ENCODE measurements around the gene MED6.
A peak's percentile ranks its signal among the peaks of the same experiment; 100 is the strongest.

MED6 gene

DNA sequence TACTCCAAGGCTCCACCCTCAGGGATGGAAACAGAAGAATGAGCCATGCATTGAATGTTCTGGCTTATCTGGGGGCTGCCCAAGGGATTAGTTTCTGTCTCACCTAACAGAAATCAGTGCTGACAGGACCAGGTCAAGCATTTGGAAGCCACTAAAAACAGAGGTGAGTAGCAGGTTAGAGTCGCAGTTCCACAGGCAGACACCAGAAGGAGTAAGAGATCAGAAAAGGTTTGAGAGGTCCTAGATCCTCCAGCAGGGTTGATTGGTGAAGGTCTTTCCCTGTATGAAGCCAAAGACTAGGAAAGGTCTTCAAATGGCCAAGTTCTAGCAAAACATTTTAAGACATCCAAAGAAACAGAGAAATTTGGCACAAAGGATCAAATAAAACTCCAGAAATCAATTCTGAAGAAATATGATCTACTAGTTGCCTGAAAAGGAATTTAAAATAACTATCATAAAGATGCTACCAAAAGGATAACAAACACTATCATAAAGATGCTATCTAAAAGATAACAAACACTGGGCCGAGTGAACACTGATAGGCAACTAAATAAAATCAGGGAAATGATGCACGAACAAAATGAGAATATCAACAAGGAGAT is 21.8 kb upstream of the MED6 start:
- H3K27ac Mint-ChIP-seq = no peak overlapping the region
- peaks cover 12% of the 10 kb centered on the region for H3K9me3 Mint-ChIP-seq
- peaks cover 11% of the 10 kb centered on the region for H3K4me1 Mint-ChIP-seq
- H3K27me3 Mint-ChIP-seq = no peaks in the 10 kb centered on the region
- H3K36me3 Mint-ChIP-seq = peaks cover 34% of the 10 kb centered on the region
- DNase-seq (ENCODE audit: low spot score in 2 of 2) (peak; percentile 46 to 53), ATAC-seq (ENCODE audit: low read depth) (peak; percentile 77)
- no peak overlapping the region for H3K4me3 Mint-ChIP-seq

- no peak overlapping the region for H3K4me3 Mint-ChIP-seq
- H3K4me1 Mint-ChIP-seq = peaks cover 11% of the 10 kb centered on the region
- H3K36me3 Mint-ChIP-seq = peaks cover 17% of the 10 kb centered on the region
- peaks cover 6% of the 10 kb centered on the region for H3K9me3 Mint-ChIP-seq
- ATAC-seq (ENCODE audit: low read depth) (no peak), DNase-seq (ENCODE audit: low spot score in 2 of 2) (no peak)
- H3K27ac Mint-ChIP-seq = no peak overlapping the region
- no peaks in the 10 kb centered on the region for H3K27me3 Mint-ChIP-seq
Observed at GRCh38 chr14:70619708-70620107, 19.3 kb upstream of the MED6 start.

DNA sequence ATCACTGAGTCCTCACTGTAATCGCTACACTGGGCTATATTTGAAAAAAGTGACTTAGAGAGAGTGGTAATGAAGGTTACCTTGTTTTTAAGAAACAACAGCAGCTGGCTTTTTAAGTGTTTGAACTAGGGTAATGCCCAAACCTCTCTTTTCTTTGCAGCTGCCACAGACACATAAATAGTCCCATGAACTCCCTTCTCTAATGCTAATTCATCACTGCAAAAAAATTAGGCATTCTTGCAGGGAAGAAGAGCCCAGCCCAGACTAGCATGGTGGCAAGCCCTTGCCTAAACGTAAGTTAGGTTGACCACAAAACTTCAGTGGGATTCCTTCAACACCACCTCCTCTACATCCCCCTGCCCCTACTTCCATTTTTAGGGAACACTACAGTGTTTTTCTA is 17.9 kb upstream of the MED6 start:
- ATAC-seq (ENCODE audit: low read depth) (no peak), DNase-seq (ENCODE audit: low spot score in 2 of 2) (no peak)
- no peaks in the 10 kb centered on the region for H3K27me3 Mint-ChIP-seq
- H3K9me3 Mint-ChIP-seq = peaks cover 4% of the 10 kb centered on the region
- no peak overlapping the region for H3K4me3 Mint-ChIP-seq
- peaks cover 7% of the 10 kb centered on the region for H3K4me1 Mint-ChIP-seq
- H3K36me3 Mint-ChIP-seq = peaks cover 8% of the 10 kb centered on the region
- peak overlapping the region; percentile 40 for H3K27ac Mint-ChIP-seq

- Mint-ChIP-seq H3K27me3 (no peaks in the 10 kb centered on the region), H3K36me3 (no peaks in the 10 kb centered on the region), H3K9me3 (no peaks in the 10 kb centered on the region), H3K4me1 (peaks cover 2% of the 10 kb centered on the region), H3K27ac (no peak overlapping the region), H3K4me3 (no peak overlapping the region)
- no peak for DNase-seq (ENCODE audit: low spot score in 2 of 2)
- ATAC-seq (ENCODE audit: low read depth) = no peak
Observed at GRCh38 chr14:70616646-70617045, 16.2 kb upstream of the MED6 start.

DNA sequence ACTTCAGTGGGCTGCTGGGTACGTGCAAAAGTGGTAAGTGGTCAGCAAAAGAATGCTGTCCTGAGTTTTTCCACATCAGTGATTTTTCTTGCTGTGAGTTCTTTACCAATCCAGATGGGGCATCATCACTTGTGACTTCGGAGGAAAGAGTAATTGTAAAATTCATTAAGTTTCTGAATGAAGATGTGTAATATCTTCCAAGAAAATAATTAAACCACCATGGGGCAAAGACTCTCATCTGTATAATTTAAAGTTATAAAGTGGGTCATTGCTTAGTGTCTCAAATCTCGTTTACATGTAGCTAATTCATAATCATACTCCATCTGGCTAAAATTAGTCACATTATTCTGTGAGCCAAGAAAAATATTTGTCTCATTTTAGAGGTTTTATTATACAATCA is 10.8 kb upstream of the MED6 start:
- Mint-ChIP-seq H3K4me1 (no peaks in the 10 kb centered on the region), H3K4me3 (no peak overlapping the region), H3K27me3 (peaks cover 2% of the 10 kb centered on the region), H3K36me3 (peaks cover 4% of the 10 kb centered on the region), H3K27ac (no peak overlapping the region), H3K9me3 (no peaks in the 10 kb centered on the region)
- ATAC-seq (ENCODE audit: low read depth) = no peak
- no peak for DNase-seq (ENCODE audit: low spot score in 2 of 2)

DNA sequence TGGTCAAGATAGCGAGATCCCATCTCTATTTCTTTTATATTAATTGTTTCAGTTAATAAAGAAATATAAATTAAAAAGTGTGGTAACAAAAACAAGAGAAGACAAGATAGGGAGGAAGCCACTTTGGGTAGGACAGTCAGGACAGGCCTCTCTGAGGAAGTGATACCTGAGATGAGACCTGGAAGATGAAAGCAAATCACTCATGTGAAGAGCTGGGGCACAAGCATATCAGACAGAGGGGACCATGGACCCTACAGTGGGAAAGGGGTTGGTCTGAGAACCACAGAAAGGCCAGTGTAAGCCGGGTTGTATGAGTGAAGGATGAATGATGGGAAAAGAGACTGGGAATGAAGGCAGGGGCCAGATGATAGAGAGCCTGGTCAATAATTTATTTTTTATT is 1.8 kb upstream of the MED6 start:
- Mint-ChIP-seq H3K4me1 (peaks cover 21% of the 10 kb centered on the region), H3K9me3 (no peaks in the 10 kb centered on the region), H3K27ac (no peak overlapping the region)

GRCh38 chr14:70601162-70601561 is 707 bp upstream of the MED6 start:
- H3K4me1 Mint-ChIP-seq = peaks cover 21% of the 10 kb centered on the region
- DNase-seq (ENCODE audit: low spot score in 2 of 2) (no peak), ATAC-seq (ENCODE audit: low read depth) (no peak)
- H3K27ac Mint-ChIP-seq = peak overlapping the region; percentile 98
- peak overlapping the region; percentile 90 for H3K4me3 Mint-ChIP-seq
- H3K27me3 Mint-ChIP-seq = peaks cover 3% of the 10 kb centered on the region
- no peaks in the 10 kb centered on the region for H3K9me3 Mint-ChIP-seq
- H3K36me3 Mint-ChIP-seq = peaks cover 2% of the 10 kb centered on the region

More for the DNA sequence above, 1.8 kb upstream of the MED6 start:
- ATAC-seq (ENCODE audit: low read depth) = no peak
- Mint-ChIP-seq H3K4me3 (no peak overlapping the region), H3K27me3 (peaks cover 5% of the 10 kb centered on the region), H3K36me3 (no peaks in the 10 kb centered on the region)
- DNase-seq (ENCODE audit: low spot score in 2 of 2) = no peak

DNA sequence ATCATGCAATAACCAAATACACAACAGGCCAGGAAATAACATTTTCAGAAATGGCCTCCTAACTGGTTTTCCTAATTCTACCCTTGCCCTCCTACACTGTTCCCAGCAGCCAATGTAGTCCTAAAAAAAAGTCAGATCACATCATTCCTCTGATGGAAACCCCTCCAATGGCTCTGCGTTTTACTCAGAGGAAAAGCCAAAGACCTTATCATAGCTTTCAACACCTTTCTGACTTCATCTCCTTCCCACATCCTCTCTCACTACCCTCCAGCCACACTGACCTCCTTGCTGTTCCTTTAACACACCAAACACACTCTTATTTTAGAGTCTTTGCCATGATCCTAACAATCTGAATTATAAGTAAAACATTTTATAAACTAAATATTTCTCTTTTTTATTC is 1.1 kb downstream of the MED6 start:
- Mint-ChIP-seq H3K4me1 (peaks cover 21% of the 10 kb centered on the region), H3K4me3 (peak overlapping the region; percentile 54), H3K9me3 (no peaks in the 10 kb centered on the region), H3K27ac (no peak overlapping the region), H3K36me3 (peaks cover 7% of the 10 kb centered on the region), H3K27me3 (peaks cover 1% of the 10 kb centered on the region)
- no peak for ATAC-seq (ENCODE audit: low read depth)
- no peak for DNase-seq (ENCODE audit: low spot score in 2 of 2)

DNA sequence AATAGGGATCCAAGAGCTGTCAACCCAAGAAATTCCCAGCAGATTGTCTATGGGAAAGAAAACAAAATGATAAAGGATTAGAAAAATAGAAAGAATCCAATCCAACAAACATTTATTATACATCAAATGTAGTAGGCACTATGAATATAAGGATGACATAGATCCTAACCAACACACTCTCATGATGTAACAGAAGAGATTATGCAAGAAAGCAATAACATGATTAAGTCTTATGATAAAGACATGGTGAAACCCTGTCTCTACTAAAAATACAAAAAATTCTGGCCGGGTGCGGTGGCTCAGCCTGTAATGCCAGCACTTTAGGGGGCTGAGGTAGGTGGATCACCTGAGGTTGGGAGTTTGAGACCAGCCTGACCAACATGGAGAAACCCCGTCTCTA is 2.7 kb downstream of the MED6 start:
- H3K36me3 Mint-ChIP-seq = peaks cover 14% of the 10 kb centered on the region
- no peak overlapping the region for H3K27ac Mint-ChIP-seq
- H3K9me3 Mint-ChIP-seq = no peaks in the 10 kb centered on the region
- peaks cover 1% of the 10 kb centered on the region for H3K27me3 Mint-ChIP-seq
- H3K4me3 Mint-ChIP-seq = no peak overlapping the region
- ATAC-seq (ENCODE audit: low read depth) (no peak), DNase-seq (ENCODE audit: low spot score in 2 of 2) (no peak)
- H3K4me1 Mint-ChIP-seq = peaks cover 21% of the 10 kb centered on the region

DNA sequence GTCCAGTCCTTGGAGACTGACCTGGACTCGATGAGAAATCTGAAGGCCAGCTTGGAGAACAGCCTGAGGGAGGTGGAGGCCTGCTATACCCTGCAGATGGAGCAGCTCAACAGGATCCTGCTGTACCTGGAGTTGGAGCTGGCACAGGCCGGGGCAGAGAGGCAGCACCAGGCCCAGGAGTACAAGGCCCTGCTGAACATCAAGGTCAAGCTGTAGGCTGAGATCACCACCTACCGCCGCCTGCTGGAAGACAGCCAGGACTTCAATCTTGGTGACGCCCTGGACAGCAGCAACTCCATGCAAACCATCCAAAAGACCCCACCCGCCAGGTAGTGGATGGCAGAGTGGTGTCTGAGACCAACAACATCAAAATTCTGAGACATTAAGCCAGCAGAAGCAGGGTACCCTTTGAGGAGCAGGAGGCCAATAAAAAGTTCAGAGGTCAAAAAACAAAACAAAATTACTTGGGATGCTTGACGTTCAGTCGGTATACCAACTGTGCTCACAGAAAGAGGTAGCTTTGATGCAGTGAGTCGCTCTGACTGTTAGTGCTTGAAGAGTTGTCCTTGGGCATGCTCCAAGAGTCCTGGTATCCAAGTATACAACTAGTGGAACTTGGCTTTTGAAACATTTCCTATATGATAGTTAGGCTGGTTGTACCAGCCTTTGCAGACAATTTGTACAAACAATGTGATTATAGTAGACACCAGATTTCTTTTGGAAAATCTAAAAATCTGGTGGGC is 4.8 kb downstream of the MED6 start:
- DNase-seq (ENCODE audit: low spot score in 2 of 2) (no peak), ATAC-seq (ENCODE audit: low read depth) (no peak)
- no peak overlapping the region for H3K27ac Mint-ChIP-seq
- peaks cover 25% of the 10 kb centered on the region for H3K36me3 Mint-ChIP-seq
- peaks cover 13% of the 10 kb centered on the region for H3K4me1 Mint-ChIP-seq
- no peaks in the 10 kb centered on the region for H3K27me3 Mint-ChIP-seq
- no peak overlapping the region for H3K4me3 Mint-ChIP-seq
- no peaks in the 10 kb centered on the region for H3K9me3 Mint-ChIP-seq

DNA sequence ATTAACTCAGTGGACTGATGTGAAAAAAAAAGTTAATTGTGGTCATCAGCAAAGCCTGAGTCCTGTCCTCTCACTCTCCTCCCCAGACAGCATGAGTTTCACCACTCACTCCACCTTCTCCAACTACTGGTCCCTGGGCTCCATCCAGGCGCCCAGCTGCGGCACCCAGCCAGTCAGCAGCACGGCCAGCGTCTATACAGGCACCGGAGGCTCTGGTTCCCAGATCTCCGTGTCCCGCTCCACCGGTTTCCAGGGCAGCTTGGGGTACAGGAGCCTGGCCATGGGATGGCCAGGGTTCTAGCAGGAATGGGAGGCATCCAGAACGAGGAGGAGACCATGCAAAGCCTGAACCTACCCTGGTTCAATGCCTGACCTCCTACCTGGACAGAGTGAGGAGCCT is 6.0 kb downstream of the MED6 start:
- H3K27ac Mint-ChIP-seq = no peak overlapping the region
- H3K9me3 Mint-ChIP-seq = no peaks in the 10 kb centered on the region
- peaks cover 7% of the 10 kb centered on the region for H3K4me1 Mint-ChIP-seq
- peaks cover 34% of the 10 kb centered on the region for H3K36me3 Mint-ChIP-seq
- no peaks in the 10 kb centered on the region for H3K27me3 Mint-ChIP-seq
- H3K4me3 Mint-ChIP-seq = no peak overlapping the region
- ATAC-seq (ENCODE audit: low read depth) = no peak
- DNase-seq (ENCODE audit: low spot score in 2 of 2) = no peak

GRCh38 chr14:70585231-70585630 is 15.2 kb downstream of the MED6 start:
- Mint-ChIP-seq H3K9me3 (no peaks in the 10 kb centered on the region), H3K27me3 (no peaks in the 10 kb centered on the region), H3K36me3 (peaks cover 46% of the 10 kb centered on the region), H3K4me1 (no peaks in the 10 kb centered on the region), H3K4me3 (no peak overlapping the region), H3K27ac (no peak overlapping the region)
- ATAC-seq (ENCODE audit: low read depth) (no peak), DNase-seq (ENCODE audit: low spot score in 2 of 2) (no peak)

DNA sequence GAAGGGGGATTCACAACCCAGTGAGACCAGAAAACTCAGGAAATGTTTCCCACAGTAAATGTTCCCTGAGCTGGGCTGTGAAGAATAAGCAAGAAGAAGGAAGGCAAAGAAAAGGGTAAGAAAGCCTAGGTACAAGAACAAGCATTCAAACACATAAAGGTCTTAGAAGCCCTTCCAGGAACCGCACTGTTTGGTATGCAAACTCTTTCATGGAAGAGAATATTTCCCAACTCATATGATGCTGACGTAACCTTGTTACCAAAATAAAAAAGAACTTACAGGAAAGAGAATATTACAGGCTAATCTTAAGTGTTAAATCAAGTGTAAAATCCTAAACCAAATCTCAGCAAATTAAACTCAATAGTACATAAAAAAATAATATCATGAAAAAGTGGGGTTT is 23.6 kb downstream of the MED6 start:
- peaks cover 5% of the 10 kb centered on the region for H3K4me1 Mint-ChIP-seq
- no peaks in the 10 kb centered on the region for H3K27me3 Mint-ChIP-seq
- DNase-seq (ENCODE audit: low spot score in 2 of 2) (no peak), ATAC-seq (ENCODE audit: low read depth) (no peak)
- no peak overlapping the region for H3K4me3 Mint-ChIP-seq
- peaks cover 2% of the 10 kb centered on the region for H3K9me3 Mint-ChIP-seq
- no peak overlapping the region for H3K27ac Mint-ChIP-seq
- peaks cover 51% of the 10 kb centered on the region for H3K36me3 Mint-ChIP-seq

- Mint-ChIP-seq H3K27ac (no peak overlapping the region), H3K4me1 (peaks cover 12% of the 10 kb centered on the region), H3K4me3 (no peak overlapping the region), H3K9me3 (peaks cover 2% of the 10 kb centered on the region), H3K27me3 (no peaks in the 10 kb centered on the region), H3K36me3 (peaks cover 57% of the 10 kb centered on the region)
- DNase-seq (ENCODE audit: low spot score in 2 of 2) (no peak), ATAC-seq (ENCODE audit: low read depth) (no peak)
Observed at GRCh38 chr14:70573050-70573449, 27.4 kb downstream of the MED6 start.

DNA sequence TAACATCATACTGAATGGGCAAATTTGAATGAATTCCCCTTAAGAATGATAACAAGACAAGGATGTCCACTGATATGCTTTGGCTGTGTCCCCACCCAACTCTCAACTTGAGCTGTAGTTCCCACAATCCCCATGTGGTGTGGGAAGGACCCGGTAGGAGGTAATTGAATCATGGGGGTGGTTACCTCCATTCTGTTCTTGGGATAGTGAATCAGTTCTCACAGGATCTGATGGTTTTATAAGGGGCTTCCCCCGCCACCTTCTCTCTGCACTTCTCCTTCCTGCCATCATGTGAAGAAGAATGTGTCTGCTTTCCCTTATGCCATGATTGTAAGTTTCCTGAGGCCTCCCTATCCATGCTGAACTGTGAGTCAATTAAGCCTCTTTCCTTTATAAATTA is 29.3 kb downstream of the MED6 start:
- no peak for DNase-seq (ENCODE audit: low spot score in 2 of 2)
- H3K36me3 Mint-ChIP-seq = peaks cover 63% of the 10 kb centered on the region
- ATAC-seq (ENCODE audit: low read depth) = no peak
- no peaks in the 10 kb centered on the region for H3K27me3 Mint-ChIP-seq
- H3K4me3 Mint-ChIP-seq = no peak overlapping the region
- H3K27ac Mint-ChIP-seq = no peak overlapping the region
- peaks cover 4% of the 10 kb centered on the region for H3K9me3 Mint-ChIP-seq
- H3K4me1 Mint-ChIP-seq = peaks cover 8% of the 10 kb centered on the region

Measured in memory B cell (primary cell).